AG09309 (cell line): ENCODE results near the gene MASP2.

Source experiments
- DNase-seq: peaks from one replicate; pipeline ENCODE4 v3.0.0-alpha.2; 2010; ENCODE audit warnings: low read depth
- H3K4me3 ChIP-seq: 2 replicates; pipeline ENCODE4 v1.5.1; 2011; ENCODE audit warnings: mild to moderate bottlenecking, low read depth, low read length, moderate library complexity; ENCODE audit not compliant: control insufficient read depth
- CTCF ChIP-seq: IDR thresholded peaks from 2 replicates; pipeline ENCODE4 v1.5.1; 2011; ENCODE audit warnings: mild to moderate bottlenecking, low read depth, low read length, inconsistent platforms; ENCODE audit not compliant: insufficient read depth, control insufficient read depth; ENCODE audit errors: missing control alignments

MASP2 gene

GRCh38 chr1:10987840-10988417 lies 59.1 kb downstream of the MASP2 start:
- DNase-seq = no peak
- H3K4me3 ChIP-seq = no peak overlapping the region
- TF ChIP-seq CTCF = no peak

GRCh38 chr1:10986525-10986890 lies 60.5 kb downstream of the MASP2 start:
- no peak overlapping the region for H3K4me3 ChIP-seq
- TF ChIP-seq CTCF = no peak
- DNase-seq = no peak

- H3K4me3 ChIP-seq = no peak overlapping the region
- no peak for TF ChIP-seq CTCF
- DNase-seq = peak; percentile 52
Observed at GRCh38 chr1:10980841-10981727, 66.0 kb downstream of the MASP2 start.

- H3K4me3 ChIP-seq = peak overlapping the region; percentile 6; the same call in 1 of the 2 replicates
- TF ChIP-seq CTCF = peak; percentile 47
- DNase-seq = peak; percentile 74
Observed at GRCh38 chr1:10980094-10980577, 66.9 kb downstream of the MASP2 start.

- H3K4me3 ChIP-seq = no peak overlapping the region
- TF ChIP-seq CTCF = no peak
- DNase-seq = no peak
Observed at GRCh38 chr1:10979483-10979920, 67.5 kb downstream of the MASP2 start.

GRCh38 chr1:10978719-10979118 lies 68.3 kb downstream of the MASP2 start:
- H3K4me3 ChIP-seq = no peak overlapping the region
- DNase-seq = no peak
- no peak for TF ChIP-seq CTCF
